Liver (tissue), 9 donors: ENCODE measurements around the gene RANGAP1. TPM values are rescaled to one million over a fixed set of nuclear protein-coding genes. Genes with fewer than 3 reads are reported as not detected.

Experiments
- DNase-seq: peaks from one replicate; pipeline ENCODE4 v3.0.0-alpha.2; 2017; ENCODE audit warnings: low spot score
- H3K27ac ChIP-seq, 2 donors: one replicate each; pipeline ENCODE4 v1.7.0; 2013; ENCODE audit warnings: inconsistent platforms in 2 of 2, low read length in 2 of 2, control low read depth in 1 of 2, low read depth in 1 of 2, mild to moderate bottlenecking in 1 of 2
- H3K27me3 ChIP-seq, 4 donors: one replicate each; pipeline versions ENCODE4 v1.6.1 to v1.7.0; 2013; ENCODE audit warnings: low read length in 3 of 4, inconsistent platforms in 1 of 4, mild to moderate bottlenecking in 1 of 4, moderate library complexity in 1 of 4; ENCODE audit not compliant: control insufficient read depth in 4 of 4, insufficient read depth in 4 of 4
- H3K36me3 ChIP-seq, 4 donors: one replicate each; pipeline versions ENCODE4 v1.6.1 to v1.7.0; 2013; ENCODE audit warnings: low read length in 3 of 4, mild to moderate bottlenecking in 3 of 4, low read depth in 1 of 4, moderate library complexity in 1 of 4; ENCODE audit not compliant: control insufficient read depth in 4 of 4, insufficient read depth in 3 of 4
- H3K4me1 ChIP-seq, 4 donors: one replicate each; pipeline versions ENCODE4 v1.6.1 to v1.7.0; 2013; ENCODE audit warnings: low read length in 3 of 4, mild to moderate bottlenecking in 3 of 4, moderate library complexity in 1 of 4; ENCODE audit not compliant: control insufficient read depth in 4 of 4, insufficient read depth in 4 of 4
- H3K4me3 ChIP-seq, 3 donors: one replicate each; pipeline versions ENCODE4 v1.6.1 to v1.7.0; 2013; ENCODE audit warnings: low read length in 3 of 3, control low read depth in 1 of 3, low read depth in 1 of 3, mild to moderate bottlenecking in 1 of 3
- H3K9ac ChIP-seq, 2 donors: one replicate each; pipeline ENCODE4 v1.7.0; 2013; ENCODE audit warnings: low read length in 2 of 2, mild to moderate bottlenecking in 2 of 2, moderate library complexity in 2 of 2, control low read depth in 1 of 2, low read depth in 1 of 2
- H3K9me3 ChIP-seq, 4 donors: one replicate each; pipeline versions ENCODE4 v1.6.1 to v1.7.0; 2013; ENCODE audit warnings: low read length in 3 of 4; ENCODE audit not compliant: control insufficient read depth in 4 of 4
- EGR1 ChIP-seq, 2 donors: IDR thresholded peaks; 2 replicates each; pipeline ENCODE4 v1.6.1; 2016 to 2018; ENCODE audit warnings: antibody characterized with exemption in 2 of 2, low read depth in 2 of 2
- FOXA1 ChIP-seq: IDR thresholded peaks from 2 replicates; pipeline ENCODE4 v1.6.1; 2016; ENCODE audit warnings: antibody characterized with exemption
- FOXA2 ChIP-seq: IDR thresholded peaks from 2 replicates; pipeline ENCODE4 v1.6.1; 2016; ENCODE audit warnings: antibody characterized with exemption
- GABPA ChIP-seq, 2 donors: IDR thresholded peaks in 1 of 2; conservative IDR thresholded peaks in 1 of 2; 2 replicates each; pipeline ENCODE4 v1.6.1; 2016; ENCODE audit warnings: antibody characterized with exemption in 2 of 2, mild to moderate bottlenecking in 1 of 2, moderate library complexity in 1 of 2
- HNF4A ChIP-seq, 2 donors: conservative IDR thresholded peaks; 2 replicates each; pipeline ENCODE4 v1.6.1; 2016; ENCODE audit warnings: antibody characterized with exemption in 2 of 2, mild to moderate bottlenecking in 2 of 2
- HNF4G ChIP-seq: IDR thresholded peaks from 2 replicates; pipeline ENCODE4 v1.6.1; 2016; ENCODE audit warnings: antibody characterized with exemption
- JUND ChIP-seq, 2 donors: IDR thresholded peaks; 2 replicates each; pipeline ENCODE4 v1.6.1; 2016; ENCODE audit warnings: antibody characterized with exemption in 2 of 2
- NR2F2 ChIP-seq: IDR thresholded peaks from 2 replicates; pipeline ENCODE4 v1.6.1; 2016; ENCODE audit warnings: antibody characterized with exemption
- RAD21 ChIP-seq, 2 donors: IDR thresholded peaks; 2 replicates each; pipeline ENCODE4 v1.6.1; 2016; ENCODE audit warnings: antibody characterized with exemption in 2 of 2, mild to moderate bottlenecking in 2 of 2
- RXRA ChIP-seq, 2 donors: IDR thresholded peaks; 2 replicates each; pipeline ENCODE4 v1.6.1; 2017 to 2018; ENCODE audit warnings: antibody characterized with exemption in 2 of 2, mild to moderate bottlenecking in 1 of 2
- TAF1 ChIP-seq: conservative IDR thresholded peaks from 2 replicates; pipeline ENCODE4 v1.6.1; 2016; ENCODE audit warnings: antibody characterized with exemption, mild to moderate bottlenecking
- YY1 ChIP-seq: IDR thresholded peaks from 2 replicates; pipeline ENCODE4 v1.6.1; 2016; ENCODE audit warnings: antibody characterized with exemption, mild to moderate bottlenecking
- WGBS: extraction: QIAGEN DNeasy Blood & Tissue Kit; methylation state at CpG from one replicate; pipeline ENCODE4 v1.1.7; 2013; 5-methylcytosine and 5-hydroxymethylcytosine counted together
- polyA plus RNA-seq, 2 donors: library from polyadenylated mRNA; stranded (reverse) in 1 of 2; unstranded in 1 of 2; fragments of 200-250 nt in 1 of 2; fragments of >200 nt in 1 of 2; fragmentation: Nextera tagmentation in 1 of 2; extraction: Ambion mirVana in 1 of 2; gene quantifications; one replicate each; pipeline versions ENCODE4 v1.2.1 to v1.2.3, GENCODE V29; 2013 to 2015
- total RNA-seq, 2 donors: library from RNA; depleted of rRNA; stranded (reverse); fragments of >200 nt; gene quantifications; one replicate each; pipeline ENCODE4 v1.2.3, GENCODE V29; 2014
- TF ChIP-seq, protein P1 (sequence below): IDR thresholded peaks from 2 replicates; pipeline ENCODE4 v1.6.1; 2016; ENCODE audit warnings: antibody characterized with exemption, mild to moderate bottlenecking
- TF ChIP-seq, protein P2 (sequence below): IDR thresholded peaks from 2 replicates; pipeline ENCODE4 v1.6.1; 2016; ENCODE audit warnings: antibody characterized with exemption
- TF ChIP-seq, protein P3 (sequence below): fragments of 150-350 bp; IDR thresholded peaks from 2 replicates; pipeline ENCODE4 v1.5.1; 2017; ENCODE audit warnings: improper control_type of control experiment, low read depth, low read length; ENCODE audit not compliant: missing input control
- TF ChIP-seq, protein P4 (sequence below): IDR thresholded peaks from 2 replicates; pipeline ENCODE4 v1.6.1; 2016; ENCODE audit warnings: antibody characterized with exemption
- donor health status: healthy.
- donor health status: healthy.
- donor health status: healthy.
- donor health status: healthy.
- donor health status: healthy.

The RANGAP1 gene
- total and polyA plus RNA-seq, 4 donors, result 12.0 to 40.3 (median 33.3) TPM

DNA sequence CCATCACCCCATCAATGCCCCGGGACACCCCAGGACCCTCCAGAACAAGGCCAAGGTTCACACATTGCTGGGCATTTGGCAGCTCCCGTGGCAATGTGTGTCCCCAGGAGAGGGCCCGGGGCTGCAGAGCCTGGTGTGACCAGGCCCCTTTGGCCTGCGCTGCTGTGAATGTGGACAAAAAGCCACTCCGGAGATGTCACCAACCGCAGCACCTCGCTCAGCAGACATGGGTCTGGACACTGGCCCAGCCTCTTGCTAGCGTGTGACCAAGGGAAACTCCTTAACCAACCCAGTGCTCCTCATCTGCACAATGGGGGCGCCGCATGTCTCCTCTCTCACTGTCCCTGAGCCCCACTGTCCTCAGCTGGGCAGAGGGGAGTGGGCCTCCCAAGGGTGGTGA, 37.2 kb downstream of the RANGAP1 start:
- Histone ChIP-seq H3K27me3 (no peaks in the 10 kb centered on the region), H3K36me3 (peaks cover 20 to 55% (median 32%) of the 10 kb centered on the region in 4 donors), H3K27ac (peak overlapping the region in 1 of 2 donors; percentile 25), H3K9me3 (no peaks in the 10 kb centered on the region), H3K4me1 (peaks cover 7 to 18% (median 14%) of the 10 kb centered on the region in 4 donors), H3K9ac (no peak overlapping the region), H3K4me3 (no peak overlapping the region)
- no peak for TF ChIP-seq FOXA2
- TF ChIP-seq, protein P1, sequence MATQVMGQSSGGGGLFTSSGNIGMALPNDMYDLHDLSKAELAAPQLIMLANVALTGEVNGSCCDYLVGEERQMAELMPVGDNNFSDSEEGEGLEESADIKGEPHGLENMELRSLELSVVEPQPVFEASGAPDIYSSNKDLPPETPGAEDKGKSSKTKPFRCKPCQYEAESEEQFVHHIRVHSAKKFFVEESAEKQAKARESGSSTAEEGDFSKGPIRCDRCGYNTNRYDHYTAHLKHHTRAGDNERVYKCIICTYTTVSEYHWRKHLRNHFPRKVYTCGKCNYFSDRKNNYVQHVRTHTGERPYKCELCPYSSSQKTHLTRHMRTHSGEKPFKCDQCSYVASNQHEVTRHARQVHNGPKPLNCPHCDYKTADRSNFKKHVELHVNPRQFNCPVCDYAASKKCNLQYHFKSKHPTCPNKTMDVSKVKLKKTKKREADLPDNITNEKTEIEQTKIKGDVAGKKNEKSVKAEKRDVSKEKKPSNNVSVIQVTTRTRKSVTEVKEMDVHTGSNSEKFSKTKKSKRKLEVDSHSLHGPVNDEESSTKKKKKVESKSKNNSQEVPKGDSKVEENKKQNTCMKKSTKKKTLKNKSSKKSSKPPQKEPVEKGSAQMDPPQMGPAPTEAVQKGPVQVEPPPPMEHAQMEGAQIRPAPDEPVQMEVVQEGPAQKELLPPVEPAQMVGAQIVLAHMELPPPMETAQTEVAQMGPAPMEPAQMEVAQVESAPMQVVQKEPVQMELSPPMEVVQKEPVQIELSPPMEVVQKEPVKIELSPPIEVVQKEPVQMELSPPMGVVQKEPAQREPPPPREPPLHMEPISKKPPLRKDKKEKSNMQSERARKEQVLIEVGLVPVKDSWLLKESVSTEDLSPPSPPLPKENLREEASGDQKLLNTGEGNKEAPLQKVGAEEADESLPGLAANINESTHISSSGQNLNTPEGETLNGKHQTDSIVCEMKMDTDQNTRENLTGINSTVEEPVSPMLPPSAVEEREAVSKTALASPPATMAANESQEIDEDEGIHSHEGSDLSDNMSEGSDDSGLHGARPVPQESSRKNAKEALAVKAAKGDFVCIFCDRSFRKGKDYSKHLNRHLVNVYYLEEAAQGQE, result no peak
- TF ChIP-seq RXRA (IDR thresholded peaks at IDR 0.05), result no peak
- TF ChIP-seq HNF4A (conservative IDR thresholded peaks at IDR 0.05), result no peak
- TF ChIP-seq FOXA1, result no peak
- no peak for TF ChIP-seq GABPA (IDR thresholded peaks at IDR 0.05 in 1 of 2, conservative IDR thresholded peaks at IDR 0.05 in 1 of 2)
- no peak for TF ChIP-seq NR2F2
- TF ChIP-seq HNF4G, result no peak
- 95% methylated on average over 10 of the region's 10 CpGs for WGBS
- no peak for DNase-seq

DNA sequence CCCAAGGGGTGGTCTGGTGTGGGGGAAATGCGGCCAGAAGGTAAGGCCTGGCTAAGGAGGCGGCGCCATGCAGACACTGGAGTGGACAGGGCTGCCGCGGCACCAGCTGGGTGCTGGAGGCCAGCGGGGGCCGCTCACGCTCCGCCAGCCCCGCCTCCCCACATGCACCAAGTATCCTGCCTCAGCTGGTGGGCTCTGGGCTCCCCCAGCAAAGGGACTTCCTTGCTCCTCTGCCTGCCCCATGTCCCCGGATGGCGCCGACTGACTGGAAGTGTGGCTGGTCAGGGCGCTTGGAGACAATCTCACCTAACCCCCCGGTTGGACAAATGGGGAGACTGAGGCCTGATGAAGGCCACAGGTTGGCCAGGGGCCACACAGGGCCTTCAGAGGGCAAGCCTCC, 37.7 kb downstream of the RANGAP1 start:
- Histone ChIP-seq H3K4me3 (no peak overlapping the region), H3K9ac (no peak overlapping the region), H3K27me3 (no peaks in the 10 kb centered on the region), H3K9me3 (no peaks in the 10 kb centered on the region), H3K4me1 (peaks cover 7 to 18% (median 14%) of the 10 kb centered on the region in 4 donors), H3K27ac (peak overlapping the region in 1 of 2 donors; percentile 25), H3K36me3 (peaks cover 20 to 52% (median 30%) of the 10 kb centered on the region in 4 donors)
- 91% methylated on average over 15 of the region's 15 CpGs for WGBS
- no peak for DNase-seq
- no peak for TF ChIP-seq NR2F2
- TF ChIP-seq, protein P2, sequence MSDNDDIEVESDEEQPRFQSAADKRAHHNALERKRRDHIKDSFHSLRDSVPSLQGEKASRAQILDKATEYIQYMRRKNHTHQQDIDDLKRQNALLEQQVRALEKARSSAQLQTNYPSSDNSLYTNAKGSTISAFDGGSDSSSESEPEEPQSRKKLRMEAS, result no peak
- TF ChIP-seq, protein P3, sequence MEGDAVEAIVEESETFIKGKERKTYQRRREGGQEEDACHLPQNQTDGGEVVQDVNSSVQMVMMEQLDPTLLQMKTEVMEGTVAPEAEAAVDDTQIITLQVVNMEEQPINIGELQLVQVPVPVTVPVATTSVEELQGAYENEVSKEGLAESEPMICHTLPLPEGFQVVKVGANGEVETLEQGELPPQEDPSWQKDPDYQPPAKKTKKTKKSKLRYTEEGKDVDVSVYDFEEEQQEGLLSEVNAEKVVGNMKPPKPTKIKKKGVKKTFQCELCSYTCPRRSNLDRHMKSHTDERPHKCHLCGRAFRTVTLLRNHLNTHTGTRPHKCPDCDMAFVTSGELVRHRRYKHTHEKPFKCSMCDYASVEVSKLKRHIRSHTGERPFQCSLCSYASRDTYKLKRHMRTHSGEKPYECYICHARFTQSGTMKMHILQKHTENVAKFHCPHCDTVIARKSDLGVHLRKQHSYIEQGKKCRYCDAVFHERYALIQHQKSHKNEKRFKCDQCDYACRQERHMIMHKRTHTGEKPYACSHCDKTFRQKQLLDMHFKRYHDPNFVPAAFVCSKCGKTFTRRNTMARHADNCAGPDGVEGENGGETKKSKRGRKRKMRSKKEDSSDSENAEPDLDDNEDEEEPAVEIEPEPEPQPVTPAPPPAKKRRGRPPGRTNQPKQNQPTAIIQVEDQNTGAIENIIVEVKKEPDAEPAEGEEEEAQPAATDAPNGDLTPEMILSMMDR, result no peak
- no peak for TF ChIP-seq TAF1
- TF ChIP-seq FOXA1, result no peak
- no peak for TF ChIP-seq RXRA (IDR thresholded peaks at IDR 0.05)
- TF ChIP-seq GABPA (IDR thresholded peaks at IDR 0.05 in 1 of 2, conservative IDR thresholded peaks at IDR 0.05 in 1 of 2), result no peak
- no peak for TF ChIP-seq HNF4G
- no peak for TF ChIP-seq JUND (IDR thresholded peaks at IDR 0.05)
- TF ChIP-seq RAD21 (IDR thresholded peaks at IDR 0.05), result no peak
- TF ChIP-seq, protein P4, sequence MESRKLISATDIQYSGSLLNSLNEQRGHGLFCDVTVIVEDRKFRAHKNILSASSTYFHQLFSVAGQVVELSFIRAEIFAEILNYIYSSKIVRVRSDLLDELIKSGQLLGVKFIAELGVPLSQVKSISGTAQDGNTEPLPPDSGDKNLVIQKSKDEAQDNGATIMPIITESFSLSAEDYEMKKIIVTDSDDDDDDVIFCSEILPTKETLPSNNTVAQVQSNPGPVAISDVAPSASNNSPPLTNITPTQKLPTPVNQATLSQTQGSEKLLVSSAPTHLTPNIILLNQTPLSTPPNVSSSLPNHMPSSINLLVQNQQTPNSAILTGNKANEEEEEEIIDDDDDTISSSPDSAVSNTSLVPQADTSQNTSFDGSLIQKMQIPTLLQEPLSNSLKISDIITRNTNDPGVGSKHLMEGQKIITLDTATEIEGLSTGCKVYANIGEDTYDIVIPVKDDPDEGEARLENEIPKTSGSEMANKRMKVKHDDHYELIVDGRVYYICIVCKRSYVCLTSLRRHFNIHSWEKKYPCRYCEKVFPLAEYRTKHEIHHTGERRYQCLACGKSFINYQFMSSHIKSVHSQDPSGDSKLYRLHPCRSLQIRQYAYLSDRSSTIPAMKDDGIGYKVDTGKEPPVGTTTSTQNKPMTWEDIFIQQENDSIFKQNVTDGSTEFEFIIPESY, result no peak
- TF ChIP-seq EGR1 (IDR thresholded peaks at IDR 0.05; ENCODE audit: low read depth in 2 of 2), result no peak
- no peak for TF ChIP-seq YY1
- TF ChIP-seq, protein P1, result no peak
- no peak for TF ChIP-seq HNF4A (conservative IDR thresholded peaks at IDR 0.05)
- TF ChIP-seq FOXA2, result no peak
